Pancreas (tissue), 10 donors: Measurements from ENCODE around the gene PAPOLA. TPM values are rescaled to one million over a fixed set of nuclear protein-coding genes. Genes with fewer than 3 reads are reported as not detected.

Source experiments
- ATAC-seq, 4 donors: fragments of 200-7000 bp; cut with Tn5 transposase; one replicate each; pipeline versions ENCODE4 v1.8.0 to v1.9.1; 2020; ENCODE audit warnings: mild to moderate bottlenecking in 4 of 4, moderate library complexity in 4 of 4
- DNase-seq, 6 donors: peaks; one replicate each; pipeline ENCODE4 v3.0.0-alpha.2; 2020
- FAIRE-seq: peaks from 2 replicates; lab custom pipeline; 2012; peaks lifted over from hg19 to GRCh38; lab: Jason Lieb, UNC
- H3K27ac ChIP-seq, 4 donors: fragments of 200-600 bp; sonication (generic); 1 replicate in 3 of 4; 2 replicates in 1 of 4; pipeline versions ENCODE4 v1.5.0 to v1.8.0; 2020
- H3K27me3 ChIP-seq, 4 donors: fragments of 200-600 bp; one replicate each; pipeline ENCODE4 v1.8.0; 2021
- H3K36me3 ChIP-seq, 3 donors: fragments of 200-600 bp; sonication (generic) in 1 of 3; one replicate each; pipeline versions ENCODE4 v1.5.0 to v1.8.0; 2020 to 2021
- H3K4me1 ChIP-seq, 3 donors: fragments of 200-600 bp; one replicate each; pipeline ENCODE4 v1.8.0; 2021
- H3K4me3 ChIP-seq, 4 donors: fragments of 200-600 bp; sonication (generic) in 2 of 4; one replicate each; pipeline versions ENCODE4 v1.5.0 to v1.8.0; 2020 to 2021
- H3K9me3 ChIP-seq, 4 donors: fragments of 200-600 bp; one replicate each; pipeline ENCODE4 v1.8.0; 2021
- WGBS, 2 donors: extraction: QIAGEN DNeasy Blood & Tissue Kit; methylation state at CpG; one replicate each; pipeline ENCODE4 v1.1.7; 2013; 5-methylcytosine and 5-hydroxymethylcytosine counted together
- intact Hi-C, 3 donors: fragments of 100-400 bp; cut with DNase I; formaldehyde crosslinking; loops; one replicate each; pipeline versions ENCODE4 v1.11.1 to v1.14.2; 2022
- polyA plus RNA-seq, 2 donors: library from polyadenylated mRNA; stranded (reverse); fragments of 200-250 nt; gene quantifications; one replicate each; pipeline ENCODE4 v1.2.3, GENCODE V29; 2013
- total RNA-seq, 6 donors: library from RNA; stranded (reverse); fragmentation: NEBNext Ultra II Directional in 4 of 6; extraction: Animal tissue kit (Norgen Biotek cat#: 25700) in 4 of 6; gene quantifications; one replicate each; pipeline versions ENCODE4 v1.2.1 to v1.2.4, GENCODE V29; 2021 to 2023
- TF ChIP-seq, protein P1 (sequence below), 4 donors: fragments of 200-600 bp; sonication (generic) in 3 of 4; IDR thresholded peaks; one replicate each; pipeline versions ENCODE4 v1.5.0 to v1.8.0; 2021; ENCODE audit warnings: antibody characterized with exemption in 4 of 4
- donor health status: healthy with polysubstance abuse.
- donor health status: DM: no; HTN: no; CAD: no; lungs with moderate emphysema.
- donor health status: DM: no; HTN: no; CAD: no.
- donor health status: control.
- donor health status: control.
- donor health status: Bipolar disorder and iron deficiency.
- donor health status: DM: yes; HTN: yes; CAD: no.
- donor health status: DM: no; HTN: no; CAD: no.
- donor health status: DM: no; HTN: no; CAD: no.
- donor health status: DM: yes; HTN: yes; CAD: no.

The PAPOLA gene
- total and polyA plus RNA-seq, 8 donors, result 47.6 to 130 (median 78.6) TPM

DNA sequence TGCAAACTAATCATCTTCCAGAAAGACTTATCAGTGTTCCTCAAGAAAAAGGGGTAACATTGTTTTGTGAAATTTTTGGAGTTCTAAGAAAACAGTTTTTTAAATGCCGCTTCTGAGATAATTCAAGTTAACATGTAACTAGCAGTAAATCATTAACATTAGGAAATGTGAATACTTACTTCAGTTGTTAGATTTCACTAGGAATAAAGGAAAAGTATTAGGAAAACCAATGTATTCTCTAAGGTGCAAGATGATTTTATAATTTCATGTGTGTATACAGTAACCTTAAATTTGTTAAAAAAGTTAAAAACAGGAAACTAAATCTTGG lies 36.8 kb downstream of the PAPOLA start:
- Histone ChIP-seq H3K4me3 (peak overlapping the region in 1 of 4 donors; percentile 8), H3K36me3 (no peaks in the 10 kb centered on the region), H3K27ac (peak overlapping the region in 2 of 4 donors; percentile 68 to 69), H3K4me1 (peaks cover 23 to 29% (median 23%) of the 10 kb centered on the region in 3 donors), H3K27me3 (no peaks in the 10 kb centered on the region), H3K9me3 (no peaks in the 10 kb centered on the region)
- TF ChIP-seq, protein P1, sequence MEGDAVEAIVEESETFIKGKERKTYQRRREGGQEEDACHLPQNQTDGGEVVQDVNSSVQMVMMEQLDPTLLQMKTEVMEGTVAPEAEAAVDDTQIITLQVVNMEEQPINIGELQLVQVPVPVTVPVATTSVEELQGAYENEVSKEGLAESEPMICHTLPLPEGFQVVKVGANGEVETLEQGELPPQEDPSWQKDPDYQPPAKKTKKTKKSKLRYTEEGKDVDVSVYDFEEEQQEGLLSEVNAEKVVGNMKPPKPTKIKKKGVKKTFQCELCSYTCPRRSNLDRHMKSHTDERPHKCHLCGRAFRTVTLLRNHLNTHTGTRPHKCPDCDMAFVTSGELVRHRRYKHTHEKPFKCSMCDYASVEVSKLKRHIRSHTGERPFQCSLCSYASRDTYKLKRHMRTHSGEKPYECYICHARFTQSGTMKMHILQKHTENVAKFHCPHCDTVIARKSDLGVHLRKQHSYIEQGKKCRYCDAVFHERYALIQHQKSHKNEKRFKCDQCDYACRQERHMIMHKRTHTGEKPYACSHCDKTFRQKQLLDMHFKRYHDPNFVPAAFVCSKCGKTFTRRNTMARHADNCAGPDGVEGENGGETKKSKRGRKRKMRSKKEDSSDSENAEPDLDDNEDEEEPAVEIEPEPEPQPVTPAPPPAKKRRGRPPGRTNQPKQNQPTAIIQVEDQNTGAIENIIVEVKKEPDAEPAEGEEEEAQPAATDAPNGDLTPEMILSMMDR (IDR thresholded peaks at IDR 0.05), result no peak
- FAIRE-seq (peak; percentile 67), DNase-seq (no peak), ATAC-seq (peak; percentile 69 to 81 (median 76))
- WGBS, 2 donors, result 10 to 12% methylated on average over 1 of the region's 1 CpG
- intact Hi-C loops, result no loop called here

DNA sequence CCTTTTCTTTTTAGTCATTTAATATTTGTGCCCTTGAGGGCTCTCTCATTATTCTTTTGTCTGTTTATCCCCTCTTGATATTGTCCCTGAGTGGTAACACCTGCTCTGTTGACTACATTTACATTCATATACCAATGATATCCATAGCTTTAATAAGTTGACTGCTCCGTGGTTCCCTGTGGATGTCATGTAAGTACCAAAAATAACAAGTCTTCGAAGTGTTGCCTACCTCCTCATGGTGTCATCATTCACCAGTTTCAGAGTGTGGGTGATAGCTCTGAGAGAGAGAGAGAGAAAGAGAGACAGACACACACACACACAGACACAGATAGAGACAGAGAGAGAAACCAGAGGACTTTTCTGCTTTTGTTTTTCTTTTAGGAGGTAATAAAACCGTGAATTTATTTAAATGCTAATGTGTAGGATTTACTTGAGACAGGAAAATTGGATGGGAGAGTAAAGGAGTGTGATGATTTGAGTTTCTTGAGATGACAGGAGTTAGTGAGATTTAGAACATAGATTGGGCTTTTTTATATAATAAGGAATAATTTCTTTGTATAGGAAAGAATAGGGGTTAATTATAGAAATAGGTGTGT lies 52.2 kb downstream of the PAPOLA start:
- ATAC-seq (no peak), FAIRE-seq (no peak), DNase-seq (no peak)
- TF ChIP-seq, protein P1 (IDR thresholded peaks at IDR 0.05), result no peak
- Histone ChIP-seq H3K27ac (no peak overlapping the region), H3K36me3 (peaks cover 0 to 57% (median 25%) of the 10 kb centered on the region in 3 donors), H3K27me3 (no peaks in the 10 kb centered on the region), H3K4me1 (no peaks in the 10 kb centered on the region), H3K9me3 (no peaks in the 10 kb centered on the region), H3K4me3 (no peak overlapping the region)
- intact Hi-C loops, result no loop called here
- 74 to 75% methylated on average over 3 of the region's 3 CpGs for WGBS, 2 donors

DNA sequence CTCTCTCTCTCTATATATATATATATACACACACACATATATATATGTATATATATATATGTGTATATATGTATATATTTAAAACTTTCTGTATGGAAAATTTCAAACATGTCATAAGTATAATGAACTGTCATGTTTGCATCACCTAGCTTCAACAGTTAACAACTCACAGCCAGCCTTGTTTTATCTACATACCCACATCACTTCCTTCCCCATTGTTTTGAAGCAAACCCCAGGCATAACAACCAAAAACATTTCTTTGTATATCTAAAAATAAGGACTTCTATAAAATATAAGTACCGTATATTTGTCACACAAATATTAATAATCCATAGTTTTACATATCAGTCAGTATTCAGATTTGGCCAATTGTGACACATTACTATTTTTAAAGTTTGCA lies 57.4 kb downstream of the PAPOLA start:
- Histone ChIP-seq H3K9me3 (no peaks in the 10 kb centered on the region), H3K4me3 (no peak overlapping the region), H3K36me3 (peaks cover 0 to 23% (median 21%) of the 10 kb centered on the region in 3 donors), H3K27ac (no peak overlapping the region), H3K27me3 (no peaks in the 10 kb centered on the region), H3K4me1 (peaks cover 0 to 2% (median 0%) of the 10 kb centered on the region in 3 donors)
- FAIRE-seq (peak; percentile 59), DNase-seq (no peak), ATAC-seq (no peak)
- intact Hi-C loops, result no loop called here
- WGBS, 2 donors, result 84 to 89% methylated on average over 1 of the region's 1 CpG
- TF ChIP-seq, protein P1 (IDR thresholded peaks at IDR 0.05), result no peak

DNA sequence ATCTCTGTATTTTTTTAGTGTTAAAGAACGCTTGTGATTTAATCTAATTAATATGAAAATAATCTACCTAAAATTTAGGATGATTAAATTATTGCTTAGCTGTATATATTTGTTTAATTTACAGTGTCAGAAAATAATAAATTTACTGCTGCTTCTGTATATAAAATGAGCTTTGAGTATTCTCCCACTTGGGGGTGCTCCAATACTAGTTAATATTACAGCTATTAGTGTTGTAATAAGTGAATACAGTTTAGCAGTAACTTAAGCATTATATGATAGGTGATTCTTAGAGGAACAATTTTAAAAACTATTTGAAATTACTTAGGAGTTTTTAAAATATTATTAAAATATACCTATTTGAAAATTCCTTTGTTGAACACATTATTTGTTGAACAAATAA lies 62.2 kb downstream of the PAPOLA start:
- H3K4me3 ChIP-seq, result no peak overlapping the region
- no peaks in the 10 kb centered on the region for H3K9me3 ChIP-seq
- TF ChIP-seq, protein P1 (IDR thresholded peaks at IDR 0.05), result no peak
- peak; percentile 32 for FAIRE-seq
- 67 to 77% methylated on average over 1 of the region's 1 CpG for WGBS, 2 donors
- intact Hi-C loops, result no loop called here
- peaks cover 0 to 3% (median 0%) of the 10 kb centered on the region in 3 donors for H3K4me1 ChIP-seq
- no peak for DNase-seq
- ATAC-seq, result peak in 2 of 4 donors; percentile 37 to 44
- H3K27me3 ChIP-seq, result no peaks in the 10 kb centered on the region
- H3K27ac ChIP-seq, result no peak overlapping the region
- H3K36me3 ChIP-seq, result peaks cover 0 to 17% (median 15%) of the 10 kb centered on the region in 3 donors

DNA sequence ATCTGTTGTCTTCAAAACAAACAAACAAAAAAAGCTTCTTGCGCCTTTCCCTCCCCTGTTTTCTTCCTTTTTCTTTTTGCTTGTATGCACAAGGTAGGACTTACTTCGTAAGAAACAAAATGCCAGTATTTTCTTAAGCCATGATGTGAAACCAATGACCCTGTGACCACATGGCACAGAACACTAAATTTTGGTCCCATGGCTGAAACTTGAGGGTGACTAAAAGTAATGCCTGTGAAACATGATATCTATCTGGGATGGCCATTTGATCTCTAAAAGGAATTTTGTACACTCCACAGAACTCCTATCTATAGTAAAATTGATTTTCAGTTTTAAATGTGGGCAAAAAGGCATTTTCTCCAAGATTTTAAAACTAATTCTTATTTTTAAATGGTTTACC lies 63.6 kb downstream of the PAPOLA start:
- DNase-seq (no peak), ATAC-seq (no peak), FAIRE-seq (no peak)
- 94 to 96% methylated on average over 2 of the region's 2 CpGs for WGBS, 2 donors
- peaks cover 0 to 17% (median 15%) of the 10 kb centered on the region in 3 donors for H3K36me3 ChIP-seq
- no peaks in the 10 kb centered on the region for H3K9me3 ChIP-seq
- no peak overlapping the region for H3K27ac ChIP-seq
- TF ChIP-seq, protein P1 (IDR thresholded peaks at IDR 0.05), result no peak
- intact Hi-C loops, result loop anchor here in 1 of 3 donors (5.0 kb wide), 1 partner anchor 176 kb away; no protein-coding TSS in a partner anchor
- no peak overlapping the region for H3K4me3 ChIP-seq
- H3K4me1 ChIP-seq, result peaks cover 0 to 3% (median 0%) of the 10 kb centered on the region in 3 donors
- no peaks in the 10 kb centered on the region for H3K27me3 ChIP-seq
